Measurements from ENCODE around the gene SPATC1L. TPM values are rescaled to one million over a fixed set of nuclear protein-coding genes. Genes with fewer than 3 reads are reported as not detected.
"Not testable (repeated sequence)": the region's sequence is repeated elsewhere in the genome, so short reads cannot be mapped to it uniquely, and the experiment has no call there.

SPATC1L gene
- total RNA-seq, 2 experiments from 2014 or later: 8.0 to 9.8 TPM

DNA sequence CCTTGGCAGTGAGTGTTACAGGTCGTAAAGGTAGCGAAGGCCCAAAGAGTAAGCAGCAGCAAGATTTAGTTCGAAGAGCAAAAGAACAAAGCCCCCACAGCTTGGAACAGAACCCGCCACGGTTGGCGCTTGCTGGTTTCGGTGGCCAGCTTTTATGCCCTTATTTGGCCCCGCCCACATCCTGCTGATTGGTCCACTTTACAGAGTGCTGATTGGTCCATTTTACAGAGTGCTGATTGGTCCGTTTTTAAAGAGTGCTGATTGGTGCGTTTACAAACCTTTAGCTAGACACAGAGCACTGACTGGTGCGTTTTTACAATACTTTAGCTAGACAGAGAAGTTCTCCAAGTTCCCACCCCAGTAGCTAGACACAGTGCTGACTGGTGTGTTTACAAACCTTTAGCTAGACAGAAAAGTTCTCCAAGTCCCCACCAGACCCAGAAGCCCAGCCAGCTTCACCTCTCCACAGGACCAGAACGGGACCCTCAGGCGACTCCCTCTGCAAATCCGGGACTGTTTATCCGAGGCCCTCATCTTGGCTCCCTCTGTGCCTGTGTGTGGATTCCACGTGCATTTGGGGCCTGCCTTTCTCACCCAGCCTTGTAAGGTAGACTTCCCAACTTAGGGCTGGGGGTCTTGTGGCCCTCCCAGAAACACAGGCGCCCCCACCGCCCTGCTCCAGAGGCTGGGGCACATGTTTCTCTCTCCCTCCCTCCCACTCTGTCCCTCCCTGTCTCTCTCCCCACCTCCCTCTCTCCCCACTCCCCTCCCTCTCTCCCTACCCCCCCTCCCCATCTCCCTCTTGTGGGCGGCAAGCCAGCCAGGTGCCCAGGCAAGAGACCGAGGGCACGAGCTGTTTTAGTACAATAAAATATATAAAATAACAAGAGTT is 41.4 kb downstream of the SPATC1L start:
- CTCF ChIA-PET: interaction anchor here (0.6 to 2.2 kb wide), 22 partner anchors 10 to 495 kb away, joined by 3 to 11 read pairs (median 4); partner anchors contain the start of genes C21orf58 and MCM3AP
- Mint-ChIP-seq H3K4me3 (no peak overlapping the region), H3K27me3 (ENCODE audit: low read depth) (no peaks in the 10 kb centered on the region), H3K36me3 (ENCODE audit: low read depth) (no peaks in the 10 kb centered on the region), H3K9me3 (no peaks in the 10 kb centered on the region), H3K4me1 (ENCODE audit: low read depth) (peaks cover 13% of the 10 kb centered on the region), H3K27ac (peak overlapping the region; percentile 73)
- intact Hi-C loops (cut with micrococcal nuclease): loop anchor here (1.0 kb wide), 1 partner anchor 108 kb away; no protein-coding TSS in a partner anchor
- DNase-seq: peak; percentile 36

DNA sequence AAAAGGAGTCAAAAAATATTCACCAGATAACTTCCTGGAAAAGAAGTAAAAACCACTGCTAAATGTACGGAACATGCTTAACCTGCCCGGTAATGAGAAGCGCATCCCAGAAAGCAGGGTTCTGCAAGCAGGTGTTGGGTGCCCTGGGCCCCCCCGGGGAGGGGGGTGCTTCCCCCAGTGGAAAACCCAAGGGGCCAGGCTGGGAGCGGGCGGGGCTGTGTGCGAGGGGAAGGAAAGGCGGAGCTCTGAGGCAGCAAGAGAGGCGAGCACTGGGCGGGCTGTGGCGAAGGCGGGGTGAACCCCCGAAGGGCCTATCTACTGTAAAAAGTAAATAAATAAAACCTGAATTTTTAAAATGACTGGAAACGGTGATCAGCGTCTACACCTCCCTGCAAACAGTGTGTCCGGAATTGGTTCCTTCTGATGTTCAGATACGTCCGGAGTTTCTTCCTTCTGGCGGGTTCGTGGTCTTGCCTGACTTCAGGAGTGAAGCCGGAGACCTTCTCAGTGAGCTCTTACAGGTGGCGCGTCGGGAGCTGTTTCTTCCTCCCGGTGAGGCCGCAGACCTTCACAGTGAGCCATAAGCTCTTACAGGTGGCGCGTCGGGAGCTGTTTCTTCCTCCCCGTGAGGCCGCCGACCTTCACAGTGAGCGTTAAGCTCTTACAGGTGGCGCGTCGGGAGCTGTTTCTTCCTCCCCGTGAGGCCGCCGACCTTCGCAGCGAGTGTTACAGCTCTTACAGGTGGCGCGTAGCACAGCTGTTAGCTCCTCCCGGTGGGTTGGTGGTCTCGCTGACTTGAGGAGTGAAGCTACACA is 42.3 kb downstream of the SPATC1L start:
- Mint-ChIP-seq H3K27ac (no peak overlapping the region), H3K4me1 (ENCODE audit: low read depth) (peaks cover 13% of the 10 kb centered on the region), H3K4me3 (no peak overlapping the region), H3K27me3 (ENCODE audit: low read depth) (no peaks in the 10 kb centered on the region), H3K36me3 (ENCODE audit: low read depth) (no peaks in the 10 kb centered on the region), H3K9me3 (no peaks in the 10 kb centered on the region)
- intact Hi-C loops (cut with micrococcal nuclease): no loop called here
- no peak for DNase-seq
- CTCF ChIA-PET: interaction anchor here (1.1 to 2.2 kb wide), 6 partner anchors 11 to 496 kb away, joined by 3 to 11 read pairs (median 5); no protein-coding TSS in a partner anchor

DNA sequence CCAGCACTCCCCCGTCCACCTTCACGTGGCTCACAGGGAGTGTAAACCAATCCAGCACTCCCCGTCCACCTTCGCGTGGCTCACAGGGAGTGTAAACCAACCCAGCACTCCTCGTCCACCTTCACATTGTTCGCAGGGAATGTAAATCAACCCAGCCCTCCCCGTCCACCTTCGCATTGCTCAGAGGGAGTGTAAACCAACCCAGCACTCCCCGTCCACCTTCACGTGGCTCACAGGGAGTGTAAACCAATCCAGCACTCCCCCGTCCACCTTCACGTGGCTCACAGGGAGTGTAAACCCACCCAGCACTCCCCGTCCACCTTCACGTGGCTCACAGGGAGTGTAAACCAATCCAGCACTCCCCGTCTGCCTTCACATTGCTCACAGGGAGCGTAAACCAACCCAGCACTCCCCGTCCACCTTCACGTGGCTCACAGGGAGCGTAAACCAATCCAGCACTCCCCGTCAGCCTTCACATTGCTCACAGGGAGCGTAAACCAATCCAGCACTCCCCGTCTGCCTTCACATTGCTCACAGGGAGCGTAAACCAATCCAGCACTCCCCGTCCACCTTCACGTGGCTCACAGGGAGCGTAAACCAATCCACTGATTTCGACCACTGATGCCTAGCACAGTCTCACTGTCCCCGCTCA is 43.8 kb downstream of the SPATC1L start:
- H3K27me3 Mint-ChIP-seq (ENCODE audit: low read depth); intact Hi-C loops (cut with micrococcal nuclease); DNase-seq; H3K9me3 Mint-ChIP-seq; H3K36me3 Mint-ChIP-seq (ENCODE audit: low read depth); CTCF ChIA-PET; H3K27ac Mint-ChIP-seq; H3K4me3 Mint-ChIP-seq: not testable (repeated sequence)
- peaks cover 13% of the 10 kb centered on the region for H3K4me1 Mint-ChIP-seq (ENCODE audit: low read depth)

DNA sequence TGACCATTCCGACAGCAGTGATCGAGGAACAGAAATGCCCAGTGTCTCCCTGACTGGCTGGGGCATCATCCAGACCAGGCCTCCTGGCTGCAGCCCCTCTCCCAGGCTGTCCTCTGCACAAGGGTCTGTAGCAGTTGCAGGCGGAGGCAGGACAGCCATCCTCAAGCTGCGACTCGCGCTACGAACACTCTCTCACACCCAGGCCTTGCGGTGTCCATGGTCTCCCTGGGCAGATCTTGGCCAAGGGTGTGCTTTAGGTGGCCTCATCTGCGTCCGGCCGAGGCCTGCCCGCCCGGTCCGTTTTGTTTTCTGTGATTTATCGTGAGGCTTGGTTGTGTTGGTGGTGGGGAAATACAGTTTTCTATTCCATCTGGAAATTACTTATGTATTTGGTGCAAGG is 44.6 kb downstream of the SPATC1L start:
- CTCF ChIA-PET: no interaction called here
- intact Hi-C loops (cut with micrococcal nuclease): no loop called here
- no peaks in the 10 kb centered on the region for H3K9me3 Mint-ChIP-seq
- no peaks in the 10 kb centered on the region for H3K27me3 Mint-ChIP-seq (ENCODE audit: low read depth)
- H3K4me3 Mint-ChIP-seq: no peak overlapping the region
- H3K36me3 Mint-ChIP-seq (ENCODE audit: low read depth): no peaks in the 10 kb centered on the region
- H3K4me1 Mint-ChIP-seq (ENCODE audit: low read depth): peaks cover 11% of the 10 kb centered on the region
- DNase-seq: no peak
- no peak overlapping the region for H3K27ac Mint-ChIP-seq

DNA sequence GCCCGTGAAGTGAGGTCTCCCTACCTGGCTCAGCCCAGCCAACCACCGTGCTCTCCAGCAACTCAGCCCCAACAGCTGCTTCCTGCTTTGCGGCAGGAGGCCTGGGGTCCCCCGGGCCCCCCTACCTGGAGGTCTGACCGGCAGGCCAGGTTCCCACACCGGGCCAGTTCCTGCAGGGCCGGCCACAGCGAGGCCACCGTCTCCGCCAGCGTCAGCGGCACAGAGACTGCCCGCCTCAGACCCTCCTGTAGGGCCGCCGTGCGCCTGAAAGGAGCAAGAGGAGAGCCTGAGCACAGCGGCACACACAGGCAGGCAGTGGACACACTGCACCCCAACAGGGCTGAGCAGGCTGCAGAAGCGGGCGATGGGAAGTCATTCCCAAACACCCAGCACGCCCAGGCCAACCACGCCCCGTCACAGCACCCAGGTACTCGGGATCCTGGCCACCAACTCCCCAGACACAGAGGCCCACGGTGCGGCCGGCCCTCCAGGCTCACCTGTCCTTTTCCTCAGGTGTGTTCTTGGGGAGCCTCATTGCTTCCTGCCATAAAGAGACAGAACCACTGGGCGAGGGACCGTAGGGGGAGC is 45.8 kb downstream of the SPATC1L start:
- no peaks in the 10 kb centered on the region for H3K27me3 Mint-ChIP-seq (ENCODE audit: low read depth)

DNA sequence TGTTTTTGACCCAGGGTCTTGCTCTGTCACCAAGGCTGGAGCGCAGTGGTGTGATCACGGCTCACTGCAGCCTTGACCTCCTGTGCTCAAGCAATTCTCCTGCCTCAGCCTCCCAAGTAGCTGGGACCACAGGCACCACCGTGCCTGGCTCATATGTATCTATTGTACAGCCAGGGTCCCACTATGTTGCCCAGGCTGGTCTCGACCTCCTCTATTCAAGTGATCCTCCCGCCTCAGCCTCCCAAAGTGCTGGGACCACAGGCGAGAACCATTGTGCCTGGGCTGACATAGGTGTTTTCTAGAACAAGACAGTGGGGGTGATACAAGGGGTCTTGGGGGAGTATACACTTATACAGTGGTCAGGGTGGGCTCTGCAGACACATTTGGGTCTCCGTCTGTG is 46.4 kb downstream of the SPATC1L start:
- Mint-ChIP-seq H3K27ac (no peak overlapping the region), H3K9me3 (no peaks in the 10 kb centered on the region), H3K27me3 (ENCODE audit: low read depth) (no peaks in the 10 kb centered on the region), H3K4me3 (no peak overlapping the region), H3K4me1 (ENCODE audit: low read depth) (peaks cover 2% of the 10 kb centered on the region), H3K36me3 (ENCODE audit: low read depth) (no peaks in the 10 kb centered on the region)
- DNase-seq: no peak
- intact Hi-C loops (cut with micrococcal nuclease): no loop called here
- CTCF ChIA-PET: no interaction called here

More for the DNA sequence above, 45.8 kb downstream of the SPATC1L start:
- CTCF ChIA-PET: no interaction called here
- no peak overlapping the region for H3K4me3 Mint-ChIP-seq
- DNase-seq: no peak
- no peak overlapping the region for H3K27ac Mint-ChIP-seq
- no peaks in the 10 kb centered on the region for H3K36me3 Mint-ChIP-seq (ENCODE audit: low read depth)
- H3K4me1 Mint-ChIP-seq (ENCODE audit: low read depth): peaks cover 3% of the 10 kb centered on the region
- H3K9me3 Mint-ChIP-seq: no peaks in the 10 kb centered on the region
- intact Hi-C loops (cut with micrococcal nuclease): no loop called here

DNA sequence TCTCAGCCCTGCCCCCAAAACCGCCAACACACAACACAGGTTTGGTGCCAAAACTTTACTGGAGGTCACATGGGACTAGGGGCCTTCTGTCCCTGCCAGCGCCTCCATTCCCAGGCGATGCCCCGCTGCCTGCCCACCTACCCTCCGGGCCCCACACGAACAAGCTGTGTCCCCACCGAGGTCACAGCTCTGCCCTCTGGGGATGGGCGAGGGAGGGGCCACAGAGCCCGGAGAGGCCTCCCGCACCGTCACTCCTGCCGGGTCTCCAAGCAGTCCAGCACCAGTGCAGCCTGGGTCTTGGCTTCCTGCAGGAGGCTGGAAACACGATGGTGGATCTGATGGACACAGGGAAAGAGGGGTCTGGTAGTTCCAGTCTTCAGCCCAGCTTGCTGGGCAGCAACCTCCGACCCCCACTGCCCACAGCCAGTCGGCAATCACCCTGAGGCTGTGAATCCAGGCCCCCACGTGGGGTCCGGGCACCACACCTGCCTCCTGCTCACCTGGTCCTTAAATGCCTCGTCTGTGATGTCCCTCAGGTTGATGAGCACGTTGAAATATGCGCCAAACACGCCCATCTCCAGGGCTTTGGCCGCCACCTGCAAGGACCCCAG is 47.4 kb downstream of the SPATC1L start:
- no peaks in the 10 kb centered on the region for H3K9me3 Mint-ChIP-seq
- no peak overlapping the region for H3K4me3 Mint-ChIP-seq
- intact Hi-C loops (cut with micrococcal nuclease): no loop called here
- CTCF ChIA-PET: no interaction called here
- H3K27ac Mint-ChIP-seq: no peak overlapping the region
- H3K36me3 Mint-ChIP-seq (ENCODE audit: low read depth): no peaks in the 10 kb centered on the region
- no peaks in the 10 kb centered on the region for H3K4me1 Mint-ChIP-seq (ENCODE audit: low read depth)
- DNase-seq: no peak
- no peaks in the 10 kb centered on the region for H3K27me3 Mint-ChIP-seq (ENCODE audit: low read depth)

DNA sequence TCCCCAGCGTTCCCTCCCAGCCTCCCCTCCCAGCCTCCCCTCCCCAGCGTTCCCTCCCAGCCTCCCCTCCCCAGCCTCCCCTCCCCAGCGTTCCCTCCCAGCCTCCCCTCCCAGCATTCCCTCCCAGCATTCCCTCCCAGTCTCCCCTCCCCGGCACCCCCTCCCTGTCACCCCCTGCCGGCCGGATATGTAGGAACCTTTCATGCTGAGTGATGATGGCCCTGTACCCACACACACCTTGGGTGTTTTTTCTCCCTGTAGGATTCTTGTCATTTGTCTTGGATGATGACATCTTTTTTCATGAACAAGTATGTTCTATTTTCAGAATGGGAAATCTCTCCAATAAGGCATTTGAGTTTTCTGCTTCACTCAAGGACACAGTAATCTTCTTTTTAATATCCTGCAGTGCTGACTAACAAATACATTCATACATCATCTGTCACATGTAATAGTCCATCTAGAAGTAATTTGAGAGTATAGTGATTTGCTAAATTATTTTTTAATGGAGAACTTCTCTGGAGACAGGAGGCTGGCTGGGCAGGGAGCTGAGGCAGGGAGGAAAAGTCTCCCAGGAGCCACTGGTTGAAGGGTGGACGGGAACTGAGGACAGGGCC is 48.4 kb downstream of the SPATC1L start:
- Mint-ChIP-seq H3K4me1 (ENCODE audit: low read depth) (no peaks in the 10 kb centered on the region), H3K27ac (no peak overlapping the region), H3K9me3 (no peaks in the 10 kb centered on the region), H3K27me3 (ENCODE audit: low read depth) (no peaks in the 10 kb centered on the region), H3K4me3 (no peak overlapping the region), H3K36me3 (ENCODE audit: low read depth) (no peaks in the 10 kb centered on the region)
- intact Hi-C loops (cut with micrococcal nuclease): no loop called here
- CTCF ChIA-PET: no interaction called here
- DNase-seq: no peak

DNA sequence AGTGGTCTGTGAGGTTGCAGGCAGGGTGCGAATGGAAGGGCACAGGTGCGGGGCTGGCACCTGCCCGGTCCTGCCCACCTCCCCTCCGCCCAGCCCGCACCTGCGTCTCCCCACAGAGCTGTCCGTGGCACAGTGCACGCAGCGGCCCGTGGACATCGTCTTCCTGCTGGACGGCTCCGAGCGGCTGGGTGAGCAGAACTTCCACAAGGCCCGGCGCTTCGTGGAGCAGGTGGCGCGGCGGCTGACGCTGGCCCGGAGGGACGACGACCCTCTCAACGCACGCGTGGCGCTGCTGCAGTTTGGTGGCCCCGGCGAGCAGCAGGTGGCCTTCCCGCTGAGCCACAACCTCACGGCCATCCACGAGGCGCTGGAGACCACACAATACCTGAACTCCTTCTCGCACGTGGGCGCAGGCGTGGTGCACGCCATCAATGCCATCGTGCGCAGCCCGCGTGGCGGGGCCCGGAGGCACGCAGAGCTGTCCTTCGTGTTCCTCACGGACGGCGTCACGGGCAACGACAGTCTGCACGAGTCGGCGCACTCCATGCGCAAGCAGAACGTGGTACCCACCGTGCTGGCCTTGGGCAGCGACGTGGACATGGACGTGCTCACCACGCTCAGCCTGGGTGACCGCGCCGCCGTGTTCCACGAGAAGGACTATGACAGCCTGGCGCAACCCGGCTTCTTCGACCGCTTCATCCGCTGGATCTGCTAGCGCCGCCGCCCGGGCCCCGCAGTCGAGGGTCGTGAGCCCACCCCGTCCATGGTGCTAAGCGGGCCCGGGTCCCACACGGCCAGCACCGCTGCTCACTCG is 52.2 kb downstream of the SPATC1L start:
- no peaks in the 10 kb centered on the region for H3K27me3 Mint-ChIP-seq (ENCODE audit: low read depth)
- CTCF ChIA-PET: no interaction called here
- intact Hi-C loops (cut with micrococcal nuclease): no loop called here
- H3K4me3 Mint-ChIP-seq: no peak overlapping the region
- H3K27ac Mint-ChIP-seq: no peak overlapping the region
- DNase-seq: no peak
- no peaks in the 10 kb centered on the region for H3K4me1 Mint-ChIP-seq (ENCODE audit: low read depth)
- no peaks in the 10 kb centered on the region for H3K9me3 Mint-ChIP-seq
- H3K36me3 Mint-ChIP-seq (ENCODE audit: low read depth): no peaks in the 10 kb centered on the region

DNA sequence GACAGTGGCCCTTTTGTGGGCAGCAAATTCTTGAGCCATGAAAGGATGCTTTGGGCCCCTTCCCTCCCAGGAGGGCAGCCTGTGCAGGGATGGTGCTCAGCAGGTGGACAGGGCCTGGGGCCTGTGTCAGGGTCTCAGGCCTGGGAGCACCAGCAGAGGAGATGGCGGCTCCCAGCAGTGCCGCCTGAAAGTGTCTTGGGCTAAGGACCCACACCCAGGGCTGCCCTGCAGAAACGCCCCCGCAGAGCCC is 52.7 kb downstream of the SPATC1L start:
- no peaks in the 10 kb centered on the region for H3K4me1 Mint-ChIP-seq (ENCODE audit: low read depth)
- H3K4me3 Mint-ChIP-seq: no peak overlapping the region
- H3K27me3 Mint-ChIP-seq (ENCODE audit: low read depth): no peaks in the 10 kb centered on the region
- no peak overlapping the region for H3K27ac Mint-ChIP-seq
- CTCF ChIA-PET: no interaction called here
- DNase-seq: no peak
- intact Hi-C loops (cut with micrococcal nuclease): no loop called here
- H3K36me3 Mint-ChIP-seq (ENCODE audit: low read depth): no peaks in the 10 kb centered on the region
- no peaks in the 10 kb centered on the region for H3K9me3 Mint-ChIP-seq

DNA sequence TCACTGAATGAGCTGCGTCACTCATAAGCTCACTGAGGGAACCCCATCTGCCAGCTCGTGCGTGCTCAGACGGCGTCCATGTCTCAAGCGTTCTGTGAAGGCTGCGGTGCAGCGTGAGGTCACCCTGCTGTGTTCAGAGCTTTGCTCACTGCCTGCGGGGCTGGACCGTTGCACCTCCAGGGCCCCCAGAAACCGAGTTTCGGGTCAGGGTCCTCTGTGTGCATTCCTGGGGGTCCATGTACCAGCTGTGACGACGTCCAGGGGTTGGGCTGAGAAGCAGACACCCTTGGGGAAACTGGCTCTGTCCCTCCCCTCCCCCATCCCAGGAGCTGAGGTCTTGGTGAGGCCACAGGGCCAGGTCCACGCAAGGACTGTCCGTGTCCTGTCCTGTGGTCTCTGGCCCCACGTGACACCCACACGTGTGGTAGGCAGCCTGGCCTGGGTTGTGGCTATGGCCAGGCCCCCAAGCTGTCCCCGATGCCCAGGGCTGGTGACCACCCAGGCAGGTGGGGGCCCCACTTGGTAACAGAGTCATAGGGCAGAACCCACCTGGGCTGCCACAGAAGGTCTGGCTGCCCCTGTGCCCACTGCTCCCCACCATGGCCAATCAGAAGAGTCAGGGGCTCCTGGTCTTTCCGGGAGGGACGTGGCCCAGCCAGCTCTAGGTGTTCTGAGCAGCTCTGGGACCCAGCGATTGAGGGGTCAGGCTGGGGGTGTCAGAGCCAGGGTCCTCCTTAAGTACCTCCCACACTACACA is 53.2 kb downstream of the SPATC1L start:
- Mint-ChIP-seq H3K27ac (no peak overlapping the region), H3K4me3 (no peak overlapping the region), H3K27me3 (ENCODE audit: low read depth) (no peaks in the 10 kb centered on the region), H3K9me3 (no peaks in the 10 kb centered on the region), H3K4me1 (ENCODE audit: low read depth) (no peaks in the 10 kb centered on the region), H3K36me3 (ENCODE audit: low read depth) (no peaks in the 10 kb centered on the region)
- CTCF ChIA-PET: no interaction called here
- intact Hi-C loops (cut with micrococcal nuclease): no loop called here
- DNase-seq: no peak

Data from activated naive CD4-positive, alpha-beta T cell treated with anti-CD3 and anti-CD28 coated beads for 36 hours (primary cell).